DND-41 (cell line): ENCODE data around the gene PSMA6.
"Not testable (repeated sequence)": the region's sequence is repeated elsewhere in the genome, so short reads cannot be mapped to it uniquely, and the experiment has no call there.

Experiments
- ATAC-seq: fragments of 200-7000 bp; cut with Tn5 transposase; 3 replicates; pipeline ENCODE4 v1.9.1; 2021; ENCODE audit warnings: low read depth; ENCODE audit not compliant: insufficient read depth
- DNase-seq: peaks from one replicate; pipeline ENCODE4 v3.0.0-alpha.2; 2020
- H2AFZ ChIP-seq: 2 replicates; pipeline ENCODE4 v1.6.0; 2012; ENCODE audit warnings: low read depth, low read length
- H3K27ac ChIP-seq: 2 replicates; pipeline ENCODE4 v1.5.1; 2012; ENCODE audit warnings: low read length, inconsistent platforms
- H3K27me3 ChIP-seq: fragments of 200-600 bp; sonication (generic); 2 replicates; pipeline ENCODE4 v1.6.0; 2012; ENCODE audit warnings: low read length, mild to moderate bottlenecking, inconsistent platforms; ENCODE audit not compliant: insufficient read depth, poor library complexity
- H3K36me3 ChIP-seq: 2 replicates; pipeline ENCODE4 v1.5.1; 2012; ENCODE audit warnings: low read length, inconsistent platforms; ENCODE audit not compliant: insufficient read depth
- H3K4me1 ChIP-seq: 2 replicates; pipeline ENCODE4 v1.5.1; 2012; ENCODE audit warnings: mild to moderate bottlenecking, low read length; ENCODE audit not compliant: insufficient read depth
- H3K4me2 ChIP-seq: 2 replicates; pipeline ENCODE4 v1.6.0; 2012; ENCODE audit warnings: mild to moderate bottlenecking, moderate library complexity, low read length, inconsistent platforms; ENCODE audit not compliant: insufficient read depth
- H3K4me3 ChIP-seq, 2 experiments: fragments of 200-600 bp in 1 of 2; shearing (Covaris generic) in 1 of 2; 2 replicates each; pipeline ENCODE4 v1.5.1; 2012 to 2016; ENCODE audit warnings: inconsistent platforms in 2 of 2, low read length in 2 of 2, mild to moderate bottlenecking in 2 of 2, low read depth in 1 of 2, moderate library complexity in 1 of 2
- H3K79me2 ChIP-seq: 2 replicates; pipeline ENCODE4 v1.6.0; 2012; ENCODE audit warnings: low read length, inconsistent platforms; ENCODE audit not compliant: insufficient read depth
- H3K9ac ChIP-seq: 2 replicates; pipeline ENCODE4 v1.6.0; 2012; ENCODE audit warnings: low read depth, mild to moderate bottlenecking, inconsistent platforms, low read length, moderate library complexity
- H3K9me3 ChIP-seq: 2 replicates; pipeline ENCODE4 v1.5.1; 2012; ENCODE audit warnings: low read length, moderate library complexity, mild to moderate bottlenecking, inconsistent platforms; ENCODE audit not compliant: insufficient read depth, severe bottlenecking
- H4K20me1 ChIP-seq: 2 replicates; pipeline ENCODE4 v1.6.0; 2012; ENCODE audit warnings: low read length; ENCODE audit not compliant: insufficient read depth
- CTCF ChIP-seq: IDR thresholded peaks from 2 replicates; pipeline ENCODE4 v1.5.1; 2012; ENCODE audit warnings: borderline replicate concordance, low read length, moderate library complexity, mild to moderate bottlenecking; ENCODE audit not compliant: poor library complexity, severe bottlenecking; ENCODE audit errors: extremely low read depth
- EZH2 ChIP-seq: IDR thresholded peaks from 3 replicates; pipeline ENCODE4 v1.6.1; 2012; ENCODE audit warnings: borderline replicate concordance, low read depth, mild to moderate bottlenecking, moderate library complexity, low read length, inconsistent platforms; ENCODE audit not compliant: severe bottlenecking

PSMA6 gene

GRCh38 chr14:35344107-35344807 lies 52.1 kb downstream of the PSMA6 start:
- Histone ChIP-seq H3K9ac (no peak overlapping the region), H3K9me3 (no peaks in the 10 kb centered on the region), H3K4me2 (no peak overlapping the region), H3K4me1 (peaks cover 8% of the 10 kb centered on the region; the same call in 1 of the 2 replicates), H3K79me2 (no peaks in the 10 kb centered on the region), H4K20me1 (no peaks in the 10 kb centered on the region), H3K36me3 (no peaks in the 10 kb centered on the region), H3K27ac (no peak overlapping the region), H3K4me3 (no peak overlapping the region), H3K27me3 (no peaks in the 10 kb centered on the region), H2AFZ (no peak overlapping the region)
- no peak for ATAC-seq
- TF ChIP-seq CTCF (no peak), EZH2 (no peak)
- DNase-seq = no peak

GRCh38 chr14:35346738-35347322 lies 54.6 kb downstream of the PSMA6 start:
- Histone ChIP-seq H3K27ac (no peak overlapping the region), H3K4me3 (no peak overlapping the region), H4K20me1 (no peaks in the 10 kb centered on the region), H2AFZ (no peak overlapping the region), H3K4me1 (peaks cover 3% of the 10 kb centered on the region; the same call in 1 of the 2 replicates), H3K27me3 (no peaks in the 10 kb centered on the region), H3K9me3 (no peaks in the 10 kb centered on the region), H3K79me2 (no peaks in the 10 kb centered on the region), H3K9ac (no peak overlapping the region), H3K36me3 (no peaks in the 10 kb centered on the region), H3K4me2 (no peak overlapping the region)
- DNase-seq (no peak), ATAC-seq (no peak)
- TF ChIP-seq CTCF = no peak
- no peak for TF ChIP-seq EZH2

- Histone ChIP-seq H3K9me3 (no peaks in the 10 kb centered on the region), H2AFZ (no peak overlapping the region; the same call in 1 of the 2 replicates), H4K20me1 (no peaks in the 10 kb centered on the region), H3K27me3 (no peaks in the 10 kb centered on the region), H3K27ac (no peak overlapping the region), H3K4me1 (no peaks in the 10 kb centered on the region), H3K4me3 (no peak overlapping the region), H3K79me2 (no peaks in the 10 kb centered on the region), H3K36me3 (no peaks in the 10 kb centered on the region), H3K4me2 (no peak overlapping the region), H3K9ac (no peak overlapping the region)
- TF ChIP-seq EZH2 (no peak), CTCF (no peak)
- ATAC-seq = peak; percentile 77
- DNase-seq = peak; percentile 29
These were observed 55.3 kb downstream of the PSMA6 start for GRCh38 chr14:35347323-35348043.

GRCh38 chr14:35348044-35348380 lies 55.8 kb downstream of the PSMA6 start:
- not testable (repeated sequence) for H3K27ac ChIP-seq, ATAC-seq, H3K9me3 ChIP-seq, H3K79me2 ChIP-seq, H4K20me1 ChIP-seq, H3K9ac ChIP-seq, H3K27me3 ChIP-seq, H3K4me1 ChIP-seq, H3K36me3 ChIP-seq, DNase-seq, H3K4me2 ChIP-seq, H3K4me3 ChIP-seq, H2AFZ ChIP-seq
